HG03108 (cell line): ENCODE results near the gene SUSD4.

ENCODE experiments used
- ATAC-seq: cut with Tn5 transposase; IDR thresholded peaks from one replicate; pipeline ENCODE4 v1.9.1; 2021; ENCODE audit warnings: moderate library complexity; ENCODE audit not compliant: unreplicated experiment

The SUSD4 gene

GRCh38 chr1:223363057-223363855 is 720 bp downstream of the SUSD4 start:
- no peak for ATAC-seq

DNA sequence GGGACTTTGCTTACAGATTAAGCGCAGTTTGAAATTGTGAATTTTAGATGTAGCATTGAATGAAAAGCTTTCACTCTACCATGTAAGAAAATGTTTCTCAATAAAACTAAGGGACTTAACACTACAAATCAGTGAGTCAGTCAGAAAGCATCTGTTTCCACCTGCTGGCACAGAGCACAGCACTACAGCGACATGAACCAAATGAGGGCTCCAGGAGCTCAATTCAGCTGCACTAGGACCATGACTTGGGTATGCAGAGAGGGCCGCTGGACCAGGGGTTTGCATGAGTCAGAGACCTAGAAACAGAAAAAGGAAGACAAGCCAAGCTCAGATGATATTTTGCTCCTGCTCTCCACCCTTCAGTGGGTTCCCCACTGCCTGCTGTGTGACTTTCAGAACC is 5.2 kb downstream of the SUSD4 start:
- no peak for ATAC-seq

DNA sequence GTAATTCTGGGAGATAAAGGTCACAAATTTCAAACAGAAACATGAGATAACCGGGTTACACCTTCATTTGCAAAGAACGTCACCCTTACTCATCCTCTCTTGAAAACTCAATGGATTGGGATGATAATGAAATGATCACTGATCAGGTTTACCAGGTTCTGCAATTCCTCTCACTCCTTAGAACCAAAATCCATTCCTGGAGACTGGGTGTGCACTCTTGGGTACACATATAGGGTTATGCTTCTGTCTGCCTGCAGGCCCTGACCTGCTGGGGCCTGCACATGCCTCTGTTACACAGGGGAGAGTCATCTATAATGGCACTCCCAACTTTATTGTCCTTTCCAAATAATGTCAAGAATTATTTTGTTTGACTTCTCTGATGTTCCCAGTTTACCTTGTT is 8.3 kb downstream of the SUSD4 start:
- no peak for ATAC-seq

GRCh38 chr1:223353939-223354338 is 10.0 kb downstream of the SUSD4 start:
- no peak for ATAC-seq

DNA sequence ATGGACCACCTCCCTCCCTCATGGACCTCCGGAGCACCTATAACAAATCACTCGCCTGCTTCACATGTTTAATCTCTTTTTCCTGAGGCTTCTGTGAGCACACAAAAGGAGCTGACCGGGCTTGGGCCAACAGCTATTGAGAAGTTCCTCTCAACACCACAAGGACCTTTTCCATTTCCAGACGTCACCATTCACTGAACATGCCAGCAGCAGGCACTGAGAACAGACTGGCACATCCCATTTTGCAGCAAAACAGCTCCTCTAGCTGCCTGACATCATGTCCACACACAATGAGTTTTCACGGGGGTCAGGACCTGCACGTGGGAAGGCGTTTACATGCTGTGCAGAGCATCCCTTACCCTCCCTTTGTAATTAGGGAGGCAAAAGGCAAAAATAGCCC is 11.0 kb downstream of the SUSD4 start:
- ATAC-seq: no peak

DNA sequence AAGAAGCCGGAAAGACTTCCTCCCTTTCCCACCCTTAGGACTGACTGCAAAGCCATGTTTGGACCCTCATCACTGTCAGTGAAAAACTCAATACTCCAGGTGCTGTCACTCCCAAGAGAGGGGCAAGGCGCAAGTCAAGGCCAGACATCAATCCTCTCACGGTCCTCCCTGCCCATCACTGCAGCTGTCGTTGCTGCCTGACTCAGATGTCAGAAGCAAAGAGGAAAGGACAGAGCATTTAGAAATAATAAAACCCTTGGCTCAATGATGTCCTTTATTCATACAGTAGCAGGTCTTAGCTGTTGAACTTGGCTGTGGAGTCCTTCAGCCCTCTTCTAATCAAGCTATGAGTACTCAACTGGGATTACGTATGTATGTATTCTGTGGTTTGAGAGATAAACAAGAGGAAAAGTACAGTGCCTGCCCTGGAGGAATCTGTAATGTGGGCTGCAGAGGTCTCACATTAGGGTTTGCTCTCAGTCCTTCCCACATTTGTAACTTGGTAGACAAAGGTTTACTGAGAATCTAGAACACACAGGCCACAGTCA is 13.5 kb downstream of the SUSD4 start:
- ATAC-seq: no peak

GRCh38 chr1:223349241-223349640 is 14.7 kb downstream of the SUSD4 start:
- no peak for ATAC-seq

- no peak for ATAC-seq
Measured at GRCh38 chr1:223348439-223348838, 15.5 kb downstream of the SUSD4 start.

- ATAC-seq: no peak
Measured at GRCh38 chr1:223347583-223347982, 16.4 kb downstream of the SUSD4 start.

DNA sequence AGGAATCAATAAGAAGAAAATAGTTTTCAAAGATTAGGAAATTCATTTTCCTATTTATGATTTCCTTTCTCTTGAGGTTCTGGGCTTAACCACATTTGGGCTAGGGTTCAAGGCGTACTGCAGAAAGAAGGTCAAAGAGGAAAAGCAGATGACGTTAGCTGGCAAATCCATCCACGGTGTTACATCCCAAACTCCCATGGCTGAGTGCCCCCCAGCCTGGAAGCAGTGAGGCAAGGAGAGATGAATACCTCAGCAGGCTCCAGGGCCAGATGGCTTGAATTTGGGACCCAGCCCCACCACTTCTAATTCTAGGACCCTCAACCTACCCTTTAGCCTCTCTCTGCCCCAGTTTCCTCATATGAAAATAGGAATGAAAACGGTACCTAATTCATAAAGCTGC is 17.7 kb downstream of the SUSD4 start:
- no peak for ATAC-seq

GRCh38 chr1:223345720-223346119 is 18.3 kb downstream of the SUSD4 start:
- ATAC-seq: no peak

GRCh38 chr1:223344491-223344890 is 19.5 kb downstream of the SUSD4 start:
- ATAC-seq: no peak

GRCh38 chr1:223343692-223344091 is 20.3 kb downstream of the SUSD4 start:
- no peak for ATAC-seq

DNA sequence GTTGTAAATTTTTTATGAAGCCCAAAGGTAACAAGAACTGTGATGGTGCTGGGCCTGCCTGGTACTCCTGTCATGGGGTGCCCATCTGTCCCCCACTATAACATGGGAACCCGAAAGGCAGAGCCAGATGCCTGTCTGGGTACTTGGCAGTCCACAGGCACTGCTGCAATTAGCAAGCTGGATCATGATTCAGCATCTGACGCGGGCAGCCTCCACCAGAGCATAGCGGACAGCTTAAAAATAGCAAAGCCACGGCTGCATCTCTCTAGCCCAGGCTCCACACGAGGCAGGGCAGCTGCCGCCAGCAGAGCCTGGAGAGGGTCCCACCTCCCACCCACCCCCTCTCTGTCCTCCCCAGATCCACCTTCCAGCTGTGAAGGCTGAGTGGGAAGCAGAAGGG is 22.9 kb downstream of the SUSD4 start:
- no peak for ATAC-seq

DNA sequence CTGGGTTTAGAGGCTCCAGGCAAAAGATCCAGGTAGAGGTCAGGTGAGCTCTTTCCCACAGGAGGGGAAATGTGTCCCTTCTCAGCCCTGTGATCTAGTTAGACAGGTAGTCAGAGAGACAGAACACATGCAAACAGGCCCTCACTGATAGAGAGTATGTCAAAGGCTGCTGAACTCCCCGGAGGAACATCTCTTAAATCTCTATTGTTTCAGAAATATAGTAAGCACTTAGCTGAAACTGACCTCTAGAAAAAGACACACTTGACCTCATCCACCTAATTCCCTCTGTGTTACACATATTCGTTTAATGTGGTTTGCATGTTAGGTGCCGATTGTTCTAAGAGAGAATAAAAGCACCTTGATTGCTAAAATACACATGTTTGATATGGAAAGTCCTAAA is 23.3 kb downstream of the SUSD4 start:
- ATAC-seq: no peak

- ATAC-seq: no peak
Measured at GRCh38 chr1:223339861-223340260, 24.1 kb downstream of the SUSD4 start.

- ATAC-seq: no peak
Measured at GRCh38 chr1:223338811-223339746, 24.9 kb downstream of the SUSD4 start.

GRCh38 chr1:223337174-223337869 is 26.7 kb downstream of the SUSD4 start:
- no peak for ATAC-seq

GRCh38 chr1:223334156-223334555 is 29.8 kb downstream of the SUSD4 start:
- no peak for ATAC-seq

DNA sequence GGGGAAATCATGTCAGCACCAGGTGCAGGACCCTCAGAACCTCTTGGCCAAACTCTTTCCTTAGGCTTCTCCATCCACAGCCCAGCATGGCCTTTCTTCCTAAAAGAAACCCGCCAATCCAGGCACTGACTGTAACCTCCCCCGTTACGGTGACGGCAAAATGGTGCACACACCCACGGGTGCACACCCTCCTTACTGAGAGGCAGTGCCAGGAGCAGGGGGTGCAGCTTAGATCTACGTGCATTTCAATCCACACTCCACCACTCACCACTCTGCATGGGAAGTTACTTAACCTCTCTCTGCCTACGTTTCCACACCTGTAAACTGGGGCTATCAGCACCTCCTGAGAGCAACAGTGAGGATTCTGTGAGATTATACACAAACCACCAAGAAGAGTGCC is 31.0 kb downstream of the SUSD4 start:
- ATAC-seq: no peak

DNA sequence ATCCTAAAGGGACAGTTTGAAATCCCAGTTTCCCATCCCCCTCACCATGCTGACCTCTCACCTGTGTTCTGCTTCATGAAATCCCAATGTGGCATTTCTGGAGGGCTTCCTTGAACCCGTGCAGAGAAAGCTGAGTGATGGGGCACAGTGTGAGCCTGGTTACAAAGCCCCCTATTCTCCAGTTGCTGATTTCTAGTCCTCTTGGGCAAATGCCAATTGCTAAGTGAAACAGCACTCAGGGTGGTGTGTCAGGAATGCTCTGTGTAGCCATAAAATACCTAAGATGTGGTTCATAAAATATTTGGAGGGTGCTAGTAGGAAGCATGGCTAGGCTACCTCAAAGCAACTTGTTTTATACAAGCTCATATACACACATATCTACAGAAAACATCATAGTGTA is 32.0 kb downstream of the SUSD4 start:
- no peak for ATAC-seq
